Adrenal gland (tissue), 12 donors: ENCODE data around the gene CAPSL. TPM values are rescaled to one million over a fixed set of nuclear protein-coding genes. Genes with fewer than 3 reads are reported as not detected.
"Not testable (repeated sequence)": the region's sequence is repeated elsewhere in the genome, so short reads cannot be mapped to it uniquely, and the experiment has no call there.

ENCODE experiments used
- DNase-seq, 7 donors: peaks; one replicate each; pipeline ENCODE4 v3.0.0-alpha.2; 2019 to 2020
- H3K27ac ChIP-seq, 5 donors: fragments of 200-600 bp; sonication (generic) in 4 of 5; 1 replicate in 3 of 5; 2 replicates in 2 of 5; pipeline versions ENCODE4 v1.5.1 to v1.8.0; 2016 to 2020; ENCODE audit warnings: mild to moderate bottlenecking in 1 of 5
- H3K27me3 ChIP-seq: fragments of 200-600 bp; 2 replicates; pipeline ENCODE4 v1.8.0; 2021
- H3K36me3 ChIP-seq, 2 donors: fragments of 200-600 bp; replicated peaks in 1 of 2; 1 replicate in 1 of 2; 2 replicates in 1 of 2; pipeline versions ENCODE4 v1.5.1 to v1.8.0; 2018 to 2022
- H3K4me1 ChIP-seq, 2 donors: fragments of 200-600 bp; replicated peaks in 1 of 2; 1 replicate in 1 of 2; 2 replicates in 1 of 2; pipeline versions ENCODE4 v1.5.1 to v1.8.0; 2018 to 2021
- H3K4me3 ChIP-seq, 4 donors: fragments of 200-600 bp; sonication (generic) in 3 of 4; one replicate each; pipeline ENCODE4 v1.5.1; 2016 to 2018
- H3K9me3 ChIP-seq, 3 donors: fragments of 200-600 bp; sonication (generic) in 1 of 3; replicated peaks in 1 of 3; 1 replicate in 2 of 3; 2 replicates in 1 of 3; pipeline versions ENCODE4 v1.5.1 to v1.8.0; 2016 to 2021
- POLR2A ChIP-seq, 2 donors: fragments of 450-650 bp; IDR thresholded peaks; one replicate each; pipeline ENCODE4 v1.6.1; 2017; ENCODE audit warnings: antibody characterized with exemption in 2 of 2, mild to moderate bottlenecking in 2 of 2, moderate library complexity in 1 of 2
- WGBS, 4 donors: extraction: QIAGEN DNeasy Blood & Tissue Kit in 2 of 4; methylation state at CpG; one replicate each; pipeline versions ENCODE4 v1.1.5 to v1.1.7; 2013 to 2017; 5-methylcytosine and 5-hydroxymethylcytosine counted together
- intact Hi-C, 2 donors: fragments of 100-400 bp; cut with DNase I; formaldehyde crosslinking; loops; one replicate each; pipeline versions ENCODE4 v1.14.1 to v1.15.0; 2022 to 2023
- polyA plus RNA-seq, 3 donors: library from polyadenylated mRNA; stranded (reverse); fragments of 200-250 nt in 2 of 3; fragments of 350-450 nt in 1 of 3; fragmentation: Illumina TruSeq in 1 of 3; extraction: RNeasy Lipid Tissue Mini Kit (QIAGEN cat#74804) in 1 of 3; gene quantifications; one replicate each; pipeline ENCODE4 v1.2.3, GENCODE V29; 2013 to 2014
- total RNA-seq, 9 donors: library from RNA; depleted of rRNA in 4 of 9; stranded (reverse); fragments of >200 nt in 4 of 9; fragments of 120-200 nt in 1 of 9; fragmentation: NEBNext Ultra II Directional in 1 of 9; extraction: Animal tissue kit (Norgen Biotek cat#: 25700) in 1 of 9; gene quantifications; one replicate each; pipeline versions ENCODE4 v1.1.0 to v1.2.4, GENCODE V29; 2013 to 2023
- TF ChIP-seq, protein P1 (sequence below), 6 experiments: fragments of 450-650 bp in 4 of 6; fragments of 200-600 bp in 2 of 6; sonication (generic) in 1 of 6; IDR thresholded peaks; 1 replicate in 5 of 6; 2 replicates in 1 of 6; pipeline versions ENCODE4 v1.5.1 to v1.8.0; 2016 to 2021; ENCODE audit warnings: antibody characterized with exemption in 6 of 6, mild to moderate bottlenecking in 2 of 6, moderate library complexity in 1 of 6
- donor health status: healthy with polysubstance abuse.
- donor health status: Bipolar disorder and iron deficiency.
- donor health status: DM: yes; HTN: yes; CAD: no.
- donor health status: DM: no; HTN: no; CAD: no.
- donor health status: DM: no; HTN: no; CAD: no.
- donor health status: DM: yes; HTN: yes; CAD: no.

The CAPSL gene
- total and polyA plus RNA-seq, 12 donors = 0.27 TPM; not detected in 11

DNA sequence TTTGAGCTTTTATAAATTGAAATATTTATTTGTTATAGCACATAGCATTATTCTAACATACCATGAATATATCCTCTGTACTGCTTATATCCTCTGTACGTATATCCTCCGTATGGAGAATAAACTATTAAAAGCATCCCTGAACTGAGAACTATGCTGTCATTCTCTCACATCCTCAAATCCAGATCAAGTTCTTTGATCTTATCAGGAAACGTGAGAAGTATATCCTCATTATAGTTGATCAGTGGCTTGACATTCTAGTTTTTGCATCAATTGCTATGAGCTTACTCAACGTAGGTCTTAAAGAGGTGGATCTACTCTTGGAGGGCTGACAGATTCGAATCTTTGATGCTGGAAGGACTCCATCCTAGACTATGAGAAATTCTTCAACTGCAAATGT lies 44.3 kb downstream of the CAPSL start:
- H3K9me3 ChIP-seq = no peaks in the 10 kb centered on the region
- no peak for DNase-seq
- no peak overlapping the region for H3K4me3 ChIP-seq
- no peaks in the 10 kb centered on the region for H3K36me3 ChIP-seq
- H3K4me1 ChIP-seq = no peaks in the 10 kb centered on the region
- TF ChIP-seq POLR2A (IDR thresholded peaks at IDR 0.05) = no peak
- TF ChIP-seq, protein P1, sequence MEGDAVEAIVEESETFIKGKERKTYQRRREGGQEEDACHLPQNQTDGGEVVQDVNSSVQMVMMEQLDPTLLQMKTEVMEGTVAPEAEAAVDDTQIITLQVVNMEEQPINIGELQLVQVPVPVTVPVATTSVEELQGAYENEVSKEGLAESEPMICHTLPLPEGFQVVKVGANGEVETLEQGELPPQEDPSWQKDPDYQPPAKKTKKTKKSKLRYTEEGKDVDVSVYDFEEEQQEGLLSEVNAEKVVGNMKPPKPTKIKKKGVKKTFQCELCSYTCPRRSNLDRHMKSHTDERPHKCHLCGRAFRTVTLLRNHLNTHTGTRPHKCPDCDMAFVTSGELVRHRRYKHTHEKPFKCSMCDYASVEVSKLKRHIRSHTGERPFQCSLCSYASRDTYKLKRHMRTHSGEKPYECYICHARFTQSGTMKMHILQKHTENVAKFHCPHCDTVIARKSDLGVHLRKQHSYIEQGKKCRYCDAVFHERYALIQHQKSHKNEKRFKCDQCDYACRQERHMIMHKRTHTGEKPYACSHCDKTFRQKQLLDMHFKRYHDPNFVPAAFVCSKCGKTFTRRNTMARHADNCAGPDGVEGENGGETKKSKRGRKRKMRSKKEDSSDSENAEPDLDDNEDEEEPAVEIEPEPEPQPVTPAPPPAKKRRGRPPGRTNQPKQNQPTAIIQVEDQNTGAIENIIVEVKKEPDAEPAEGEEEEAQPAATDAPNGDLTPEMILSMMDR (IDR thresholded peaks at IDR 0.05) = no peak
- no peaks in the 10 kb centered on the region for H3K27me3 ChIP-seq
- intact Hi-C loops = no loop called here
- 77 to 85% (median 81%) methylated on average over 5 of the region's 5 CpGs for WGBS, 4 donors
- H3K27ac ChIP-seq = no peak overlapping the region

DNA sequence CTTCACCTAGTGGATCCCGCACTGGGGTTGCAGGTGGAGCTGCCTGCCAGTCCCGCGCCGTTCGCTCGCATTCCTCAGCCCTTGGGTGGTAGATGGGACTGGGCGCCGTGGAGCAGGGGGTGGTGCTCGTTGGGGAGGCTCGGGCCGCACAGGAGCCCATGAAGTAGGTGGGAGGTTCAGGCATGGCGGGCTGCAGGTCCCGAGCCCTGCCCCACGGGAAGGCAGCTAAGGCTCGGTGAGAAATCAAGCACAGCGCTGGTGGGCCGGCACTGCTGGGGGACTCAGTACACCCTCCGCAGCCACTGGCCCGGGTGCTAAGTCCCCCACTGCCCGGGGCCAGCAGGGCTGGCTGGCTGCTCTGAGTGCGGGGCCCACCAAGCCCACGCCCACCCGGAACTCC lies 45.6 kb downstream of the CAPSL start:
- H3K36me3 ChIP-seq, H3K27me3 ChIP-seq, intact Hi-C loops, H3K9me3 ChIP-seq, DNase-seq, H3K27ac ChIP-seq, H3K4me3 ChIP-seq, H3K4me1 ChIP-seq: not testable (repeated sequence)
- 95 to 100% (median 96%) methylated on average over 2 to 23 of the region's 23 CpGs for WGBS, 4 donors

GRCh38 chr5:35890021-35891020 lies 48.1 kb downstream of the CAPSL start:
- DNase-seq = no peak
- Histone ChIP-seq H3K4me1 (no peaks in the 10 kb centered on the region), H3K4me3 (no peak overlapping the region), H3K9me3 (no peaks in the 10 kb centered on the region), H3K27ac (no peak overlapping the region), H3K36me3 (no peaks in the 10 kb centered on the region), H3K27me3 (no peaks in the 10 kb centered on the region)
- 71 to 73% (median 72%) methylated on average over 5 of the region's 5 CpGs for WGBS, 4 donors
- no peak for TF ChIP-seq POLR2A (IDR thresholded peaks at IDR 0.05)
- TF ChIP-seq, protein P1 (IDR thresholded peaks at IDR 0.05) = no peak
- intact Hi-C loops = no loop called here

DNA sequence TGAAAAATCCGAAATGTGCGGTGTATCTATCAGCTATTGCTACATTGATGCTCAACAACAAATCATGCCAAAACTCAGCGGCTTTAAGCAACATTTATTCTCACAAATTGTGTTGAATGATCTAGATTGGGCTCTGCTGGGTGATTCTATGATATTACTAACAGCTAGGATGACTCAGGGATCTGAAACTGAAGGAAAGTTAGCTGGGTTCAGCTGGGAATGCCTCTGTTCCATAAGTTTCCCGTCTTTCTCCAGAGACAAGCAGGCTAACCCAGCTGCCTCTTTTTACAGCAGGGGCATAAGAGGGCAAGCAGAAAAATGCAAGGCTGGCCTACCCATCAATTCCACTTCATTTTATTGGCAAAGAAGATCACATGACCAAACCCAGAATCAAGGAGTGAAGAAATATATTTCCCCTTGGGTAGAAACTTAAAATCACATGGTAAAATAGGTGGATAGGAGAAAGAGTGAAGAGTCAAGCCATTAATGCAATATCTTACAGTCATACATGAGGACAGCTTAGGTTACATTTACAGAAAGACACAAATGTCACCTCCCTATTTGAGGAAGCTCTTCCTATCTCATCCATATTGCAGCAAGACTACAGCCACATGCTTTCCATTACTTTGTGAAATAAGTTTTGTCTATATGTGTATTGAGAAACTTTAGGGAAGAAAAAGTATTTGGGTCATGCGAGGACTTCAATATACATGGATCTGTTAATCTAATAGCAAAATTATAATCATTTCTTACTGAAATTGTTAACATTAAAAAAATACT lies 50.9 kb downstream of the CAPSL start:
- intact Hi-C loops = no loop called here
- WGBS, 4 donors = 55 to 64% (median 63%) methylated on average over 5 of the region's 5 CpGs
- no peak for TF ChIP-seq POLR2A (IDR thresholded peaks at IDR 0.05)
- TF ChIP-seq, protein P1 (IDR thresholded peaks at IDR 0.05) = no peak
- no peak overlapping the region for H3K4me3 ChIP-seq
- H3K4me1 ChIP-seq = no peaks in the 10 kb centered on the region
- H3K27ac ChIP-seq = no peak overlapping the region
- H3K27me3 ChIP-seq = no peaks in the 10 kb centered on the region
- no peak for DNase-seq
- H3K36me3 ChIP-seq = no peaks in the 10 kb centered on the region
- no peaks in the 10 kb centered on the region for H3K9me3 ChIP-seq
